ENCODE results near the gene CATSPER3.

CATSPER3 gene

GRCh38 chr5:135011355-135012032 lies 43.8 kb downstream of the CATSPER3 start:
- DNase-seq: no peak

DNA sequence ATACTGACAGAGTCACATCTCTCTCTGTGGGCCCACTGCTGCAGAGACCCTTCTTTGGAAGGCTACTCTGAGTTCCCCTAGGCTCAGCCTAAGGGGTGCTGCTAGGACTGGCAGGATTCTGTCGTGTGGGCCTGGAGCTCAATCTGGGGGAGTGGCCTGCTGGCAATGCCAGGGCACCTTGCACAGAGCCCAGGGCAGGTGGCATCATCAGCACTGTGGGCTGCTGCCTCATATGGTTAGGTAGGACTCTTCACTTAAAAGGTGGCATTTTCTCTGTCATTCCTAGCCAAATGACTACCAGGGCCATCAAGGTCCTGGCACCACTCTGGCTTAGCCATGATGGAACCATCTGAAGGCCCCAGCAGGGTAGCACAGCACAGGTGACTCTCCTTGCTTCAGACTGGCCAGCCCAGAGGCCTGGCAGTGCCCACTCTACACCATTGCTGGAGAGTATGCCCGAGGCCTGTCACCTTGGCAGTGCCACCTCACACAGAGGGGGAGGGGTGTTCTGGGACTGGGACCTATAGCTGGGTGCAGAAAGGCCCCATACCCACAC lies 44.4 kb downstream of the CATSPER3 start:
- DNase-seq: no peak

DNA sequence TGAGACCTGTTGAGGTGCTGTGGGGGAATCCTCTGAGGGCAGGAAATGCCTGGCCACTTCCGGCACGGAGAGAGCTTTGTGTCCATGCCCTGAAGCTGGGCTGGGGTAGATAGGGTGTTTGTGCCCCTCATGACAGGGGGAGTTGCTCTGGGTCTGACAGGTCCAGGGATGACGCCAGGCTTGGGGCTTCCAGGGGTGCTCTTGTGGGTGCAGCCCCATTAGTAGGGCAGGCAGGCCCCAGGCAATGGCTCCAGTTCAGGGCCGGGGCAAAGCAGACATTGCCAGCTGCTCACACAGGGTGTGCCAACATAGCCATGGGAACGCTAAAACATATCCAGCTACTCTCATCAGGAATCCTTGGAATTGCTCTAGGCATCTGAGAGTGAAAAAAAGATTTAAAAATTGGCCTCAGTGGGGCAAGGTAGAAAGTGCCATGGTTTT lies 45.3 kb downstream of the CATSPER3 start:
- no peak for DNase-seq

GRCh38 chr5:135013445-135013844 lies 45.7 kb downstream of the CATSPER3 start:
- no peak for DNase-seq

DNA sequence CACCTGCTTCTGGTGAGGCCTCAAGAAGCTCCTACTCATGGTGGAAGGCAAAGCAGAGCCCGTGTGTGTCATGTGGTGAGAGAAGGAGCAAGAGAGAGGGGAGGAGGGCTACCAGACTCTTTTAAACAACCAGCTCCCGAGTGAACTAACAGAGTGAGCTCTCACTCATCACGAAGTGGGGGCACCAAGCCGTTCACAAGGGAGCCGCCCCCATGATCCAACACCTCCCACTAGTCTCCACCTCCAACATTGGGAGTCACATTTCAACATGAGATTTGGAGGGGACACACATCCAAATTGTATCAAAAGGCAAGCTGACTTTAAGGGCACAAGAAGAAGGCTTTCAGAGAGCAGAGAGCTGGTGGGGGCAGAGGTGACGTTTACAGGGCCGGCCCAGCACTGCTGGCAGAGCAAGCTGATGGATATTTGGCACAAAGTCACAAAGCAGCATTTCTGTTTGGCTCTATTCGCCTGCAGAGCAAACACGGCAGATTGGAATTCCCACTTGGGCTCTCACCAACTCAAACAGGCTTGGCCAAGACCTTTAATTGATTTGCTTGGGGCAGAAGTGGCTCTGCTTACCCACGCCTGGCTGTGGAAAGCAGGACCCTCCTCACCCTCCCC lies 46.4 kb downstream of the CATSPER3 start:
- DNase-seq: no peak

DNA sequence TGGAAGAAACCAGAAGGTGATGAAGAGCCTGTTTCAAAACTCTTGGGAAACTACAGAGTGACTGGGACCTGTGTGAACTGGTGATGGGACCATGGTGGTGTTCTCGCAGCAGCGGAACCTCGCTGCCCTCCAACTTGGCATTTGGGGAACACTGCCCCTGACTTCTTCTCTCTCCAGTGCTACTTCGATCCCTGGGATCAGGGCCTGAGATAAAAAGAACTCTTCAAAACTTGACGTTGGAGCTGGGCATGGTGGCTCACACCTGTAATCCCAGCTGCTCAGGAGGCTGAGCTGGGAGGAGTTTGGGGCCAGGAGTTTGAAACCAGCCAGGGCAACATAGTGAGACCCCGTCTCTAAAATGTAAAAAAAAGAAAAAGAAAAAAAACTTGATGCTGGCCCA lies 48.2 kb downstream of the CATSPER3 start:
- no peak for DNase-seq

- DNase-seq: no peak
Measured at GRCh38 chr5:135016861-135017290, 49.2 kb downstream of the CATSPER3 start.

DNA sequence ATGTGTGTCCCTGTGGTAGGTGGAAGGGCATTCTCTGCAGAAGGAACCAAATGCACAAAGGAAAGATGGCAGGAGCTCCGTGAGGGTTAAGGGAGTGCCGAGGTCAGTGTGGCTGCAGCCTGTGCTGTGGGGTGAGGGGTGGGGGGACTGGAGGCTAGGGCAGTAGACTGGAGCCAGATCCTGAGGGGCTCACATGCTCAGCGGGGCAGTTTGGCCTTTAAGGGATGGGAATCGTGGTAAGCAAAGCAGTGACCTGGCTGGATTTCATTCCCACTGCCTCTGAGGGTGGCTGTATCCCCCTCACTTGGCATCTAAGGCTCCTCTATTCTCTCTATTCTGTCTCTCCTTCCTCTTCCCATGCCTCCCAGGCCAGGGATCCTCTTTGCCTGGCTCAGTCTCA lies 50.8 kb downstream of the CATSPER3 start:
- no peak for DNase-seq

DNA sequence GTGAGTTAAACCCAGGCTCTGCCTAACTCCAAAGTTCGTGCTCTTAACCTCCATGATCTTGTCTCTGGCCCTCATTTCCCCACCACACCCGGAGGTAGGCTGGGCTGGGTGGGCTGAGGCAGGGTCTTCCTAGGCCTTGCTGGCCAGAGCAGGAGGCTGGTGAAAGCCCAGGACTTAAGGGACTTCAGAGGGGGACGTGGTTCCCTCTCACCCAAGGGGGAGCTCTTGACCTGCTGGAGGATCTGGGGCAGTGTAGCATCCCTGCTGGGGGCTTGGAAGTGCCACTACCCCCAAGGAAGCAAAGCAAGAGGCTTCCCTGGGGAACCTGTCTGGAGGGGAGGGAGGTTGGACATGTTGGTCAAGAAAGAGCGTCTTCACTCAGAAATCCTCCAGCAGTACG lies 51.6 kb downstream of the CATSPER3 start:
- no peak for DNase-seq

DNA sequence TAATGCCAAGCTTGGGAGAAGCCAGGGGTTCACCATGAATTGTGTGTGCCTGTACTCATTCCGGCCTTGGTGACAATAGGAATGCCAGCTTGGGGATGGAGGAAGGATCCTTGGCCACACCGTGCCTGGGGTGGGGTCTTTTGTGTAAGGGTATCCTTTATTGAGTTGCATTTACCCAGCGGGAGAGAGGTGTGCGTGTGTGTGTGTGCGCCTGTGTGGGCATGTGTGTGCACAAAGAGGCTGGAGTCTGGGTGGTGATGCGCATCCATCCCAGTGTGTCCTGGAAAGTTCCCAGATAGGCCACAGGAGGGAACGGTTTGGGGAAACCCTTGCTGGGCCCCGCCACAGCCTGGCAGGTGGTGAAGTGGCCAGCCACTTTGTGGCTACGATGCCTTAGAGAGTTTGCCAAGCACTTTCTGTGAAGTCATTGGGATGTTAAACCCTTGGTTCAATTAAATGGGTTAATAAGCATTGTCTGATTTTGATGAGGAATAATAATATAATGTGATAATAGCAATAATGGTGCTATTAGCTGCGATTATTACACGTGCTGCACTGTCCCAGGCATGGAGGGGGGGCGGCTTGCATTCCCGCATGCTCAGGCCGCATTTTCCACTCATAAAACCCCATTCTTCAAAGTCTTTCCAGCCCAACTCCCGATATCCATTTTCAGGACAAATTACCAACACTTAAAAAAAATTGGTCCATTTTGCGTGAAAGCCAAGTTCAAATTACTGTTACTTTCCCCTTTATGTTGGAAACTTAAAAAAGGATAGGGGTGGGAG lies 52.6 kb downstream of the CATSPER3 start:
- no peak for DNase-seq

DNA sequence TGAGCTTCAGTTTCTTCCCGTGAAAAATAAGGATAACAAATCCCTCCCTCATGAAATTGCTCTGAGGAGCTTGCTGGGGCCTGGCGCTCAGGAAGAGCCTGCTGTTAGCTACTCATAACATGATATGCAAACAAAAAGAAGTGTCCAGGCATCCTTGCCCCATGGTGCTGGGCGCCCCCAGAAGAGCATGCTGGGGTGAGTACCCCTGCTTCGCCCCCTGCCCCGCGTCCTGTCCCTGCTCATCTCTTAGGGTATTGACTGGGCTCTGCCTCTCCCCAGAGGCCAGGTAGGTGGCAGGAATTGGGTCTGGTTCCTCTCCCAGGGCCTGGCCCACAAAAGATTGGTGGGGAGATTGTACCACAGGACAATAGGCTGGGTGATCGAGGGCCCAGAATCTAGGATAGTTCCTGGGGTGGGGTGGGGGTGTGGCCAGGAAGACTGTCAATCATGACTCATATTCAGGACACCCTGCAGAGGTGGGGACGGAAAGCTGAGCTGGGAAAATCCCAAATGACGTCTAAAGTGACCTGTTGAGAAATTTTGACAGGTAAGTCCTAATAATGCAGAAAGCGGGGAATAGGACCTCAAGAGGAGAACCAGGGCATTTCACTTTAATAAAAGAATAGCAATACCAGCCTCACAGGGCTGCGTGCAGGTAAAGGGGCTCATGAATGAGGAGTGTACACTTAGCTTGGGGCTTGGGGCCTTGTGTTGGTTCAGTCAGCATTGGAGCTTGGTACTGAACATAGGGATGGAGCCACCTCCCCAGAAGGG lies 57.4 kb downstream of the CATSPER3 start:
- no peak for DNase-seq

DNA sequence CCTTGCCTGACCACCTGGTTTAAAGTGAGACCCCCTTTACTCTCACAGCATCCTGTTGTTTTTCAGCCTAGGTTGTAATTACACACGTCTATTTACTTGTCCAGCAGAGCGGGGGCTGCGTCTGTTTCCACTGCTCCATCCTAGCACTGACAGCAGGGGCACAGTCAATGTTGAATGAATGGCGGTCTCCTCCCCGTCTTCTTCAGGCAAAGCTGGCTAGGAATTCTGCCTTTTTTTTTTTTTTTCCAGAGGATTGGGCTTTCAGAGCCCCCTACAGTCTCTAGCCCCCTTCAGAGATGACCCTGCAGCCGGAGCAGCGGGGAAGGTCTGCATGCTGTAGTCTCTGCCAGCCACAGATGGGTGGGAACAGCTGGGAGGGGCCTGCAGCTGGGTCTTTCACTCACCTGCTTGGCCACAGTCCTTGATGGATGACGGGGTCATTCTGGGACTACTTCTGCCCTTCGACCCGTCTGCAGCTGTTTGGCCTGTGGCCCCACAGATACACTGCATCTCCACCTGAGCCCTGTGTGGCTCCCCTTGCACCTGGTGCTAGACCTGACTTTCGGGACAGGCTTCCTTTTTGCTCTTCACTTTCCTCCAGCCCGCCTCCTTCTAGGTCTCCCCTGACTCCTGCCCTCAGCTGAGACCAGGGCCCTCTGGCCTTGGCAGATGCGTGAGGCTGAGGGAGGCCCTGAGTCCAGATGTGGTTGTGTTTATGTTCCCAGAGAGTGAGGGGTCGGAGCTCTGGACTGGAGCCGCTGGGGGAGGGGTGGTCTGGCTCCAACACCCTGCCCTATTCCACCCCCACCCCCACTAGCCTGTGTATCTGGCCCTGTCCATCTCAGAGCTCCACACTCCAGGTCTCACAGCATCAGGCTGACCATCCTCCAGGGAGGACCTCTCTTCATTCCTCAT lies 58.3 kb downstream of the CATSPER3 start:
- DNase-seq: no peak

GRCh38 chr5:135026645-135027265 lies 59.0 kb downstream of the CATSPER3 start:
- DNase-seq: no peak

DNA sequence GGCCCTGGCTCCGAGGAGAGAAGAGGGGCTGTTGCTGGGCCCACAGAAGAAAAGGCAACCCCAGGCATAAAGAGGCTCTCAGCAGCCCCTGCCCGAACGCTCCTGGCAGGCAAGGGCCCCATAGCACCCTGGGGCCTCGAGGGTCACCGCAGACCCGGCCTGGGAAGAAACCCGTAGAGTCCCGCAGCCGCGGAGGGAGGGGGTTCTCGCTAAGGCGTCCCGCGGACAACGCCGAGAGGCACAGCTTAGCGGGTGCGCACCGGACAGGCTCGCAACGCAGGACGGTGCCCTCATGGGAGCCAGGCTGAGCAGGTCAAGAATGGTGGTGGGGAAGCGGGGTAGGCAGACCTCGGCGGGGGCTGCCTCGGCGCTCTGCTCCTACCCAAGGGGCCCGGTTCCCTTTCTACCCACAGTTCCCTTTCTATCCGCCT lies 59.6 kb downstream of the CATSPER3 start:
- DNase-seq: no peak

- DNase-seq: no peak
Measured at GRCh38 chr5:135027697-135028615, 60.2 kb downstream of the CATSPER3 start.

- DNase-seq: no peak
Measured at GRCh38 chr5:135028791-135029476, 61.2 kb downstream of the CATSPER3 start.

GRCh38 chr5:135029477-135030122 lies 61.9 kb downstream of the CATSPER3 start:
- DNase-seq: no peak

DNA sequence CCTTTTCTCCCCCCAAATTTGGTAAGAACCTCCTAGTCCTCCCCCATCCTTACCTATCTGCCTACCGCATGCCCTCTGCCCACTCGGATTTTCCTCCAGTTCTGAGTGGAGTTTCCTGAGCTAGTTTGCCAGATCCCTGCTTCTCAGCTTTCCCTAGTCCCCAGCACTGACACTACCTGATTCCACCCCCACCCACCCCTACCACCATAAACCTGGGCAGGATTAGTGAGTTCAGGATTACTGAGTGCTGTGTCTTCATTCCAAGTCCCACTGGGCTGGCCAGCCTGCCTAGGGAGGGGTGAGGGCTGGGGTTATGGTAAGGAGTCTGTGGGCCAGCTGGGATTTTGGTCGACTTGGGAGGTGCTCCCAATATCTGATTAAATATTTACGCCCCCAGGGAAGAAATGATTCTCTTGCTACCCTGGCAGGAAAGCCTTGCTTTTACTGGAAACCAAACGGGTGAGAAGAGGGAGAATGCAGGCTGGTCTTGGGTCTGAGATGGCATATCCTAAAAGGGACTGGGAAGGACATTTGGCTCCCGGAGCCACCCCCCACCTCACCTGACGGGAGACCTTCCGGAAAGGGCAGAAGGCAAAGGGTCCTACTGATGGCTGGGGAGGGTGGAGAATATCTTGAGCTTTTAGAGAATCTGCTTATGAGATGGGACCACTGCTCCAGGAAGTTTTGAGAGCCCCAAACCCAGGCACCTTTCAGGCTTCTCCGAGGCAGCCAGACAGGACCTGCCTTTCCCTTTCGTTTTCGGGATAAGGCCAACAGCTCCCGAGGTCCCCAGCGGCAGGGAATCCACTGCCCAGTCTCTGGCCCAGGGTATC lies 62.6 kb downstream of the CATSPER3 start:
- no peak for DNase-seq
